CD4-positive, alpha-beta T cell treated with Interleukin-4 for 4 hours (primary cell): ENCODE results near the gene ITIH3.

Experiments
- DNase-seq: peaks from one replicate; pipeline ENCODE4 v3.0.0-alpha.2; 2020

The ITIH3 gene

GRCh38 chr3:52827866-52828376 lies 33.3 kb downstream of the ITIH3 start:
- no peak for DNase-seq

DNA sequence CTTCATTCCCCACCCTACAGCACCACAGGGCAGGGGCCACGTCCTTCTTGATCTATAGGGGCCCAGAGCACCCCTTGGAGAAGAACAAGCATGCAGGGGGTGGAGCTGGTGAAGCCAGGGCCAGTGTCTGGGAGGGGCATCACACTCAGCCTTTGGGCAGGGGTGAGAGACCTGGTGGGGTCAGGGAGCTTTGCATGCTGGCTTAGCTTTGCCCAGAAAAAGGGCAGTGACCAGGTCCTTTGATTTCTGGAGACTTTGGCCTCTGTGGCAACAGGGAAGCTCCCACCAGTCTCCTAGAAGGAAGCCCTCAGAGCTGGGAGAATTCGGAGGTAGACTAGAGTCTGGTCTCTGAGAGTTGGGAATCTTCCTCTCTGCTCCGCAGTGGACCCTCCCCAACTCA lies 34.9 kb downstream of the ITIH3 start:
- no peak for DNase-seq

DNA sequence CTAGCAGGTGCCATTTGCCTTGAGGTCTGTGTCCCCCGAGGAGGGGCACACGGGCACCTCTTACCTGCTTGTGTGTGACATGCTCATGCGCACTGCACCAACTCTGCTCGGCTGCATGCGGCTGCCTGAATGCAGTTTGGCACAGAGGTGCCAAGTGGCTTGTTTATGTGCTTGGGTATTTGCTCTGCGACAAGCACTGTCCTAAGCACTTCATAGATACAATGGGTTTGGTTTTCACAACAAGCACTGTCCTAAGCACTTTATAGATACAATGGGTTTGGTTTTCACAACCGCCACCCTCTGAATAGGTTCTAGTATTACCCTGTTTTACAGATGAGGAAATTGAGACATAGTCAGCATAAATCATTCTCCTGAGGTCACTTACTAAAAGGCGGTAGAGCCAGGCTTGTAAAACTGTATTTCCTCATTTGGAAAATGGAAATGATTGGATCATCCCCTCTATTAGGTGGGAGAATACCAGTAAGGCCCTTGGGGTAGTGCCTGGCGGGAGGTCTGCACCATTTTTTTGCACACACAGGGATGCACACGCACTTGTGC lies 35.4 kb downstream of the ITIH3 start:
- no peak for DNase-seq

GRCh38 chr3:52830535-52831258 lies 36.1 kb downstream of the ITIH3 start, which contains the start of gene ITIH4:
Gene ITIH4 (minus strand): TSS chr3:52830672. CDS start chr3:52830642, 30 bp downstream.
- DNase-seq = no peak

- DNase-seq = no peak
These were observed 37.1 kb downstream of the ITIH3 start for GRCh38 chr3:52831500-52832301.

- no peak for DNase-seq
These were observed 38.6 kb downstream of the ITIH3 start for GRCh38 chr3:52833202-52833601.

DNA sequence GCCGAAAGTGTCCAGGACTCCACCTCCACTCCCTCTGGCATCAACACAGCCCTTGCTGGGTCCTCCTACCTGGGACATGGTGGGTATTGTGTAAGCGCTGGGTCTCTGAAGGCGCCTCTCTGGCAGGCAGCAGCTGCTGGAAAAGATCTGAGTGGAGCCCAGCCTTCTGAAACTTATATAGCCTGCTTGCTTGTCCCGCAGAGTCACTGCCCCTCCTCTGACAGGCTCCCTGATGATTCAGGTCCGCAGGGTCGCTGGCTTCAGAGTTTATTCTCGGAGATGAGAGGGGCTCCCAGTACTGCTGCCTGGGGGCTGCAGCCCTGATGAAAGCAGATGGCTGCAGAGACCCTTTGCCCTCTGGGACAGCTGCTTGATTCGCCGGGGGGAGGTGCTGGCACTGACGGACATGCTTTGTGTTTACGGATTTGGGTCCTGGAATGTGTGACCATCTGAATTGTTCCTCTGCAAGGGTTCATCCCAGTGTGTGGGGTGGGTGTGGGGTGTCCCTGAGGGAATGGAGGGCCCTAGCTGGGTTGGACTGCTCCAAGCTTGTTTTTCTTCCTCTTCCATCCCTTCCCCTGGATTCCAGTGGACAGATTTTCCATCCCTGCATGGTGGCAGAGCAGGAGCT lies 40.4 kb downstream of the ITIH3 start, which contains the start of gene MUSTN1:
Gene MUSTN1 (minus strand): TSS at position 149 of the 631 bp plus-strand sequence. CDS start 71 bp downstream, at position 78.
- DNase-seq = no peak

DNA sequence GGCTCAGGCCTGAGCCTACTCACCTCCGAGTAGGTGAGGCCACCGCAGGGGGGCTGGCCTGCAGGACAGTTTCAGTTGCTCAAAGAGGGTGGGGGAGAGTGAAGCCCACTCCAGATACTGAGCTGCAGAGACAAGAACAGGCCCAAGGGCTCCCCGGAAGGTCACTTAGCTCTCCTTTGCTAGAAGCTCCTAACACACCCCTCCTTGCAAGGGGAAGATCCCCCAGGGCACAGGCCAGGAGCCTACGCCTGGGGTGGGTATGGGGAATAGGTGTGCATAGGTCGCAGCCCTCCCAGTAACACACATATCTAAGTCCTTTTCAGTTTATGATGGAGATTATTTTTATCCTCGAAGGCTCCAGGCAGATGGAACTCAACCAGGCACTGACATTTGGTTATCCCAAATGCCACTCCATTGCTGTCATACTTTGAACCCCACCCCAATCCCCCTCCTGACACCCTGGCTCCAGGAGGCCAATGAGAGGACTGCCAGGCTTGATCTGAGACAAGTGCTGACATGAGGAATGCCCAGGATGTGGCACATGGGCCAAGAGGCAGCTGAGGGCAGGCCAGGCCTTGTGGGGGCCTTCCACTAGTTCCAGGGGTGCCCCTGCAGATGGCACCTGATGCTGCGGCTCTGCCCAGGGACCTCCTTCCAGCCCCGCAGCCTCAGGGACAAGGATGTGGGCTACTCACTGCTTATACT lies 41.3 kb downstream of the ITIH3 start:
- no peak for DNase-seq

- DNase-seq = no peak
These were observed 41.9 kb downstream of the ITIH3 start for GRCh38 chr3:52836471-52836845.

DNA sequence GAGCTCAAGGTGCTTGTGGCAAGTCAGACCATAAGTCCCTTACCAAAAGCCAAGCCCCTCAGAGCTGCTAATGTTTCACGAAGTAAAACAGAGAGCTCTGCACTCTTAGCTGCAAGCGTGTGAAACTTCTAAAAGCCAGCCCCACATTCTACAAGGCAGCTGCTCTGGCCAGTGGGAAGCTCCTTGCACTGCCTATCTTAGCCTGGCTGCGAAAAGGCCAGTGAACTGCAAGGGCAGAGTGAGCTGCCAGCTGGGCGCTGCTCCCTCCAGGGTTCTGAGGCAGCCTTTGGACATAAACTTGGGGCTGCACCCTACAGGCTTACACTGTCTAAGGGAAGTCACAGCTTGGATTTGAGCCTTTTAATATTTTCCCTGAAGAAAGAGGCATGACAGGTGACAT lies 42.4 kb downstream of the ITIH3 start:
- DNase-seq = no peak

DNA sequence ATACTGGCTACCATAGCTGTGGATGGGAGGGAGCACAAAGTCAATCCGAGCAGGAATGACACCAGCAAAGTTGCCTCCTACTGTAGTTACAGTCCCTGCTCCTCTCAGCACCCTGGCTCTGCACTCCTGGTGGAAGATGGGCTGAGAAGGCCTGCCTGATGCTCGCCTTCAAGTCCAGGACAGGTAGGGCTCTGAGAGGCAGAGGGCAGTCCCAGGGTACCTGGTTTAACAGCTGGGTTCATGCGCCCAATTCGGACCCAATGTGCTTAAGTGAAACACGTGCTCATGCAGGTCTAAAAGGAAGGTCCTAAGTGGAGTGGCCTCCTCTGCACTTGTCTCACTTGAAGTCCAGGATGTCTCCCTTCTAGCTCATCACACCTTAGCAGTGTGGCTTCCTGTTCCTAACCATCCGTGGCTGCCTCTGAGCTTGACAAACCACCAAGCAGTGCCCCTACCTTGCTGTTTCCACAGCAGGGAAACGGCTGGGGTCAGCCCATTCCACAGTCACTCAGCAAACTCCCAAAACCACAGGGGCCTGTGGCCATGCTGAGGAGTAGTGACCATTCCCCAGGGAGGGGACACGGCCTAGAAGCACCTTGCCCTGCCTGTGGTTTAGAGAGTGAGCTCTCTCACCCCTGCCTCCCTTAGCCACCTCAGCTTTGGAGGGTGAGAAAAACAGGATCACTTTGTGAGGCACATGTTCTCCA lies 44.1 kb downstream of the ITIH3 start:
- DNase-seq = peak; percentile 11

- no peak for DNase-seq
These were observed 44.6 kb downstream of the ITIH3 start for GRCh38 chr3:52839268-52839575.

DNA sequence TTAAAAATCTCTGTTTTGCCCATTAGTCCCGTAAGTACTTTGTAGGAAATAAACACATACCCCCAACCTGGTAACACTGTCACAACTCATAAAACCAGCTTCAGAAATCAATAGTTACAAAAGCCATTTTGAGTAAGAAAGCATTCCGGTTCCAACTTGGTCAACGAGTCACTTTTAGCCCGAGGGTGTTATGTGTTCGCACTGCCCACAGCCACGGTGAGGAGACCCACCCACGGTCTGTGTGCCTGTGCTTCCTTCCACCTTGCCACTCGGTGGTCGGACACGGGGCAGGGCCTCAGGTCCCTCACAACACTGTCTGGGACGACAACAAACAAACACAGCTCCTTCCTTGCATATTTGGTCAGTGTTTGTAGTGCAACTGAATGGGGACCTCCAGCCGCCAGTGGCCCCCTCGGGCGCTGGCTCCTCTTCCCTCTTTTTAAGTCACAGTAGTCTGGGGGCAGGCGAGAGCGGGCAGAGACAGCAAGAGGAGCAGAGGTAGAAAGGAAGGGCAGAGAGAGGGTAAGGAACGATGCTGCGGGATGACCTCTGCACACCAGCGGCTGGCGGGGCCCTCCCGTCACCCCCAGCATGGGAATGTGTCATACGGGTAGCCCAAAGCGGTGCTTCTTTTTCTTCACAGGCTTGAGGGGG lies 45.4 kb downstream of the ITIH3 start:
- DNase-seq = no peak

- DNase-seq = no peak
These were observed 46.8 kb downstream of the ITIH3 start for GRCh38 chr3:52841211-52841980.

- DNase-seq = no peak
These were observed 47.4 kb downstream of the ITIH3 start for GRCh38 chr3:52841981-52842340.

- no peak for DNase-seq
These were observed 47.8 kb downstream of the ITIH3 start for GRCh38 chr3:52842424-52842823.

- DNase-seq = no peak
These were observed 48.7 kb downstream of the ITIH3 start for GRCh38 chr3:52843108-52843865.

- no peak for DNase-seq
These were observed 49.3 kb downstream of the ITIH3 start for GRCh38 chr3:52843881-52844280.

GRCh38 chr3:52844290-52844975 lies 49.8 kb downstream of the ITIH3 start:
- DNase-seq = no peak
